K562 (cell line): Measurements from ENCODE around the gene CDH6. TPM values are rescaled to one million over a fixed set of nuclear protein-coding genes. Genes with fewer than 3 reads are reported as not detected.

Source experiments
- BCOR ChIP-seq: fragments of 450-650 bp; IDR thresholded peaks from 2 replicates; pipeline ENCODE4 v1.6.1; 2016
- BMI1 ChIP-seq: fragments of 150-350 bp; IDR thresholded peaks from 2 replicates; pipeline ENCODE4 v1.6.1; 2014; ENCODE audit warnings: low read length
- CC2D1A ChIP-seq: fragments of 450-650 bp; IDR thresholded peaks from 2 replicates; pipeline ENCODE4 v1.6.1; 2017; ENCODE audit warnings: mild to moderate bottlenecking
- CTCF ChIP-seq, 3 experiments: IDR thresholded peaks in 2 of 3; conservative IDR thresholded peaks in 1 of 3; 2 replicates each; pipeline ENCODE4 v1.5.1; 2011 to 2012; ENCODE audit warnings: low read length in 3 of 3, mild to moderate bottlenecking in 3 of 3, control low read depth in 2 of 3, improper control_type of control experiment in 1 of 3, inconsistent platforms in 1 of 3, low read depth in 1 of 3, mixed read lengths in 1 of 3, moderate library complexity in 1 of 3; ENCODE audit not compliant: insufficient read depth in 2 of 3
- CTCFL ChIP-seq: IDR thresholded peaks from 2 replicates; pipeline ENCODE4 v1.6.1; 2011; ENCODE audit warnings: borderline replicate concordance, low read depth, mild to moderate bottlenecking, moderate library complexity, low read length; ENCODE audit not compliant: insufficient read depth, poor library complexity, severe bottlenecking
- DDX20 ChIP-seq: fragments of 450-650 bp; IDR thresholded peaks from 2 replicates; pipeline ENCODE4 v1.6.1; 2016; ENCODE audit warnings: missing genetic modification characterization, low read depth, mild to moderate bottlenecking, missing compliant biosample characterization, moderate library complexity
- FOXO4 ChIP-seq: fragments of 450-650 bp; formaldehyde crosslinking; IDR thresholded peaks from 2 replicates; pipeline ENCODE4 v1.4.0; 2020; ENCODE audit warnings: mild to moderate bottlenecking, moderate library complexity
- HCFC1 ChIP-seq: IDR thresholded peaks from 2 replicates; pipeline ENCODE4 v1.6.1; 2012; ENCODE audit warnings: low read depth, low read length, improper control_type of control experiment
- ZNF586 ChIP-seq: fragments of 450-650 bp; formaldehyde crosslinking; conservative IDR thresholded peaks from 2 replicates; pipeline ENCODE4 v1.4.0; 2020; ENCODE audit warnings: mild to moderate bottlenecking, moderate library complexity
- polyA plus RNA-seq, 8 experiments: library from polyadenylated mRNA; depleted of rRNA in 4 of 8; stranded (reverse) in 5 of 8; unstranded in 3 of 8; fragments of >200 nt; fragmentation: Nextera tagmentation in 2 of 8; fragmentation: Illumina TruSeq in 1 of 8; extraction: Ambion mirVana in 2 of 8; extraction: Trizol in 1 of 8; gene quantifications; 2 replicates each; pipeline versions ENCODE4 v1.2.1 to v1.2.3, GENCODE V29; 2011 to 2014; ENCODE audit warnings: inconsistent platforms in 1 of 8, missing spikeins in 1 of 8
- total RNA-seq, 7 experiments: library from RNA; depleted of rRNA in 6 of 7; stranded (reverse); fragments of >200 nt in 6 of 7; fragmentation: Illumina TruSeq in 2 of 7; extraction: Trizol in 2 of 7; gene quantifications; 2 replicates each; pipeline versions ENCODE4 v1.2.1 to v1.2.3, GENCODE V29; 2011 to 2021; ENCODE audit warnings: low replicate concordance in 1 of 7

Gene CDH6
- total and polyA plus RNA-seq, 9 of the 15 experiments (the other 6 are each of a cell fraction or from before 2014, with no cell fraction given), result not detected

- TF ChIP-seq HCFC1, result no peak
- TF ChIP-seq FOXO4 (CRISPR knock-in tag), result no peak
- TF ChIP-seq BMI1, result no peak
- TF ChIP-seq ZNF586, result no peak
- no peak for TF ChIP-seq DDX20 (tag)
- TF ChIP-seq CTCF (IDR thresholded peaks at IDR 0.05 in 2 of 3, conservative IDR thresholded peaks at IDR 0.05 in 1 of 3; ENCODE audit: insufficient read depth in 2 of 3, low read depth in 1 of 3, low read length in 3 of 3), result no peak
- no peak for TF ChIP-seq CTCFL
- TF ChIP-seq BCOR, result no peak
- TF ChIP-seq CC2D1A, result no peak
- TF ChIP-seq, all 486 proteins: peak for 0
These were observed 31.7 kb upstream of the CDH6 start (continued) for GRCh38 chr5:31161781-31162181.
